HepG2 (cell line): Measurements from ENCODE around the gene TCF12.

Experiments
- ATF3 ChIP-seq: sonication (generic); formaldehyde crosslinking; IDR thresholded peaks from 2 replicates; pipeline ENCODE4 v1.4.0; 2020; ENCODE audit warnings: missing genetic modification reagents
- BCLAF1 ChIP-seq: fragments of 450-650 bp; IDR thresholded peaks from 2 replicates; pipeline ENCODE4 v1.6.1; 2017; ENCODE audit warnings: mild to moderate bottlenecking
- CEBPB ChIP-seq: IDR thresholded peaks from 2 replicates; pipeline ENCODE4 v1.6.1; 2011; ENCODE audit warnings: low read depth, low read length, improper control_type of control experiment, borderline replicate concordance
- CREB1 ChIP-seq, 2 experiments: fragments of 450-650 bp in 1 of 2; IDR thresholded peaks; 2 replicates each; pipeline ENCODE4 v1.6.1; 2016 to 2017; ENCODE audit warnings: control low read depth in 1 of 2, mild to moderate bottlenecking in 1 of 2, missing compliant biosample characterization in 1 of 2, missing genetic modification characterization in 1 of 2
- CTCF ChIP-seq: sonication (generic); formaldehyde crosslinking; IDR thresholded peaks from 2 replicates; pipeline ENCODE4 v1.5.0; 2020; ENCODE audit warnings: mild to moderate bottlenecking, missing genetic modification reagents, moderate library complexity
- ESRRA ChIP-seq: sonication (generic); formaldehyde crosslinking; IDR thresholded peaks from 2 replicates; pipeline ENCODE4 v1.5.1; 2020; ENCODE audit warnings: mild to moderate bottlenecking, low read depth, missing genetic modification reagents
- NFYB ChIP-seq: sonication (generic); formaldehyde crosslinking; IDR thresholded peaks from 2 replicates; pipeline ENCODE4 v1.4.0; 2020; ENCODE audit warnings: missing genetic modification reagents
- POLR2A ChIP-seq, 2 experiments: IDR thresholded peaks; 2 replicates each; pipeline ENCODE4 v1.6.1; 2011; ENCODE audit warnings: low read depth in 2 of 2, low read length in 2 of 2, mild to moderate bottlenecking in 1 of 2, moderate library complexity in 1 of 2; ENCODE audit not compliant: insufficient read depth in 1 of 2
- REST ChIP-seq, 2 experiments: IDR thresholded peaks; 2 replicates each; pipeline ENCODE4 v1.6.1; 2011 to 2012; ENCODE audit warnings: low read length in 2 of 2, borderline replicate concordance in 1 of 2, low read depth in 1 of 2, mild to moderate bottlenecking in 1 of 2, moderate library complexity in 1 of 2
- TARDBP ChIP-seq: sonication (generic); formaldehyde crosslinking; IDR thresholded peaks from 2 replicates; pipeline ENCODE4 v1.8.0; 2022; ENCODE audit warnings: mild to moderate bottlenecking, missing genetic modification reagents
- UBTF ChIP-seq: sonication (generic); formaldehyde crosslinking; IDR thresholded peaks from 2 replicates; pipeline ENCODE4 v1.4.0; 2020; ENCODE audit warnings: mild to moderate bottlenecking, missing genetic modification reagents
- ZNF121 ChIP-seq: sonication (generic); formaldehyde crosslinking; IDR thresholded peaks from 2 replicates; pipeline ENCODE4 v1.5.0; 2020; ENCODE audit warnings: mild to moderate bottlenecking, missing genetic modification reagents
- ZNF644 ChIP-seq: IDR thresholded peaks from 2 replicates; pipeline ENCODE4 v1.6.1; 2016; ENCODE audit warnings: low read depth
- TF ChIP-seq, protein P1 (sequence below): sonication (generic); formaldehyde crosslinking; IDR thresholded peaks from 2 replicates; pipeline ENCODE4 v1.5.1; 2020; ENCODE audit warnings: mild to moderate bottlenecking, missing genetic modification reagents

GRCh38 chr15:57215881-57216280, 297.4 kb downstream of the TCF12 start:
- TF ChIP-seq REST (IDR thresholded peaks at IDR 0.05; ENCODE audit: borderline replicate concordance in 1 of 2, low read depth in 1 of 2, low read length in 2 of 2) (no peak), CTCF (CRISPR knock-in tag) (no peak), CEBPB (no peak), ZNF121 (CRISPR knock-in tag) (no peak), ATF3 (CRISPR knock-in tag) (no peak), TARDBP (CRISPR knock-in tag) (no peak), NFYB (CRISPR knock-in tag) (no peak), ZNF644 (CRISPR knock-in tag) (no peak), UBTF (CRISPR knock-in tag) (no peak), ESRRA (CRISPR knock-in tag) (no peak), CREB1 (IDR thresholded peaks at IDR 0.05) (no peak), CREB1 (CRISPR knock-in tag; IDR thresholded peaks at IDR 0.05) (no peak), BCLAF1 (no peak), POLR2A (IDR thresholded peaks at IDR 0.05; ENCODE audit: insufficient read depth in 1 of 2, low read depth in 2 of 2, low read length in 2 of 2) (no peak)
- TF ChIP-seq, protein P1, sequence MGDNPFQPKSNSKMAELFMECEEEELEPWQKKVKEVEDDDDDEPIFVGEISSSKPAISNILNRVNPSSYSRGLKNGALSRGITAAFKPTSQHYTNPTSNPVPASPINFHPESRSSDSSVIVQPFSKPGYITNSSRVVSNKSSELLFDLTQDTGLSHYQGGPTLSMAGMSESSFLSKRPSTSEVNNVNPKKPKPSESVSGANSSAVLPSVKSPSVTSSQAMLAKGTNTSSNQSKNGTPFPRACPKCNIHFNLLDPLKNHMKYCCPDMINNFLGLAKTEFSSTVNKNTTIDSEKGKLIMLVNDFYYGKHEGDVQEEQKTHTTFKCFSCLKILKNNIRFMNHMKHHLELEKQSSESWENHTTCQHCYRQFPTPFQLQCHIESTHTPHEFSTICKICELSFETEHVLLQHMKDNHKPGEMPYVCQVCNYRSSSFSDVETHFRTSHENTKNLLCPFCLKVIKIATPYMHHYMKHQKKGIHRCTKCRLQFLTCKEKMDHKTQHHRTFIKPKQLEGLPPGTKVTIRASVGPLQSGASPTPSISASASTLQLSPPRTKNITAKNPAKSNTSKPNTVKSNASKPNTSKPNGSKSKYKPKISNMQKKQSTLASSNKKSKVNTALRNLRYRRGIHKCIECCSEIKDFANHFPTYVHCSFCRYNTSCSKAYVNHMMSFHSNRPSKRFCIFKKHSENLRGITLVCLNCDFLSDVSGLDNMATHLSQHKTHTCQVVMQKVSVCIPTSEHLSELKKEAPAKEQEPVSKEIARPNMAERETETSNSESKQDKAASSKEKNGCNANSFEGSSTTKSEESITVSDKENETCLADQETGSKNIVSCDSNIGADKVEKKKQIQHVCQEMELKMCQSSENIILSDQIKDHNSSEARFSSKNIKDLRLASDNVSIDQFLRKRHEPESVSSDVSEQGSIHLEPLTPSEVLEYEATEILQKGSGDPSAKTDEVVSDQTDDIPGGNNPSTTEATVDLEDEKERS (CRISPR knock-in tag): no peak
